ENCODE data around the gene PAX7.

Gene PAX7

GRCh38 chr1:18711536-18712251 is 81.0 kb downstream of the PAX7 start:
- DNase-seq, result no peak

- DNase-seq, result no peak
Measured at GRCh38 chr1:18712252-18712600, 81.6 kb downstream of the PAX7 start.

GRCh38 chr1:18714404-18715175 is 83.9 kb downstream of the PAX7 start:
- no peak for DNase-seq

GRCh38 chr1:18716112-18716784 is 85.6 kb downstream of the PAX7 start:
- DNase-seq, result no peak

- no peak for DNase-seq
Measured at GRCh38 chr1:18716785-18717678, 86.4 kb downstream of the PAX7 start.

GRCh38 chr1:18719786-18720451 is 89.3 kb downstream of the PAX7 start:
- DNase-seq, result no peak

- DNase-seq, result no peak
Measured at GRCh38 chr1:18721041-18721440, 90.4 kb downstream of the PAX7 start.

- DNase-seq, result no peak
Measured at GRCh38 chr1:18721776-18722175, 91.1 kb downstream of the PAX7 start.

GRCh38 chr1:18722270-18722669 is 91.6 kb downstream of the PAX7 start:
- no peak for DNase-seq

- DNase-seq, result no peak
Measured at GRCh38 chr1:18723206-18723605, 92.6 kb downstream of the PAX7 start.

- no peak for DNase-seq
Measured at GRCh38 chr1:18723701-18724411, 93.2 kb downstream of the PAX7 start.

GRCh38 chr1:18724801-18725200 is 94.2 kb downstream of the PAX7 start:
- DNase-seq, result no peak

- no peak for DNase-seq
Measured at GRCh38 chr1:18725231-18725895, 94.7 kb downstream of the PAX7 start.

GRCh38 chr1:18726368-18726767 is 95.7 kb downstream of the PAX7 start:
- DNase-seq, result no peak

- DNase-seq, result no peak
Measured at GRCh38 chr1:18727956-18728355, 97.3 kb downstream of the PAX7 start.

GRCh38 chr1:18730321-18730720 is 99.7 kb downstream of the PAX7 start:
- DNase-seq, result no peak

- DNase-seq, result no peak
Measured at GRCh38 chr1:18731148-18731547, 100.5 kb downstream of the PAX7 start.

GRCh38 chr1:18731591-18732235 is 101.1 kb downstream of the PAX7 start:
- no peak for DNase-seq

- DNase-seq, result no peak
Measured at GRCh38 chr1:18732686-18733085, 102.0 kb downstream of the PAX7 start.

- no peak for DNase-seq
Measured at GRCh38 chr1:18734001-18734400, 103.4 kb downstream of the PAX7 start.

Measured in NCI-H446 treated with DMSO at 0.1 percent for 48 hours (cell line).